Measurements from ENCODE around the gene ZSCAN2. TPM values are rescaled to one million over a fixed set of nuclear protein-coding genes. Genes with fewer than 3 reads are reported as not detected.
A peak's percentile ranks its signal among the peaks of the same experiment; 100 is the strongest.
"Not testable (repeated sequence)": the region's sequence is repeated elsewhere in the genome, so short reads cannot be mapped to it uniquely, and the experiment has no call there.

ZSCAN2 gene
- total RNA-seq, 1 donor from 2014 or later = 18.7 TPM

- ATAC-seq (ENCODE audit: low read depth) = no peak
- Mint-ChIP-seq H3K36me3 (ENCODE audit: low read depth) (peaks cover 53% of the 10 kb centered on the region), H3K9me3 (no peaks in the 10 kb centered on the region), H3K4me3 (no peak overlapping the region), H3K27me3 (no peaks in the 10 kb centered on the region), H3K27ac (no peak overlapping the region), H3K4me1 (peaks cover 27% of the 10 kb centered on the region)
- no peak for TF ChIP-seq CTCF (IDR thresholded peaks at IDR 0.05)
- DNase-seq = no peak
- intact Hi-C loops (cut with micrococcal nuclease) = no loop called here
- ChIA-PET POLR2A (interaction anchor here (1.0 kb wide), 1 partner anchor 16 kb away, joined by 4 read pairs; the partner anchor contains the start of gene WDR73), CTCF (interaction anchor here (1.6 kb wide), 1 partner anchor 39 kb away, joined by 3 read pairs; no protein-coding TSS in a partner anchor)
Observed at GRCh38 chr15:84638103-84638502, 37.3 kb downstream of the ZSCAN2 start.

- CTCF ChIA-PET; H3K4me1 Mint-ChIP-seq; DNase-seq; H3K9me3 Mint-ChIP-seq; H3K4me3 Mint-ChIP-seq; H3K27ac Mint-ChIP-seq; H3K27me3 Mint-ChIP-seq; ATAC-seq (ENCODE audit: low read depth); intact Hi-C loops (cut with micrococcal nuclease): not testable (repeated sequence)
- POLR2A ChIA-PET = interaction anchor here (0.7 to 2.4 kb wide), 2 partner anchors 10 to 74 kb away, joined by 4 to 5 read pairs; no protein-coding TSS in a partner anchor
- H3K36me3 Mint-ChIP-seq (ENCODE audit: low read depth) = peaks cover 79% of the 10 kb centered on the region
Observed at GRCh38 chr15:84641871-84642270, 41.1 kb downstream of the ZSCAN2 start.

- Mint-ChIP-seq H3K27ac (peak overlapping the region; percentile 41), H3K36me3 (ENCODE audit: low read depth) (peaks cover 84% of the 10 kb centered on the region)
- H3K9me3 Mint-ChIP-seq; H3K27me3 Mint-ChIP-seq; intact Hi-C loops (cut with micrococcal nuclease); H3K4me3 Mint-ChIP-seq; DNase-seq; H3K4me1 Mint-ChIP-seq; ATAC-seq (ENCODE audit: low read depth): not testable (repeated sequence)
- ChIA-PET CTCF (interaction anchor here (1.1 kb wide), 1 partner anchor 44 kb away, joined by 3 read pairs; no protein-coding TSS in a partner anchor), POLR2A (interaction anchor here (2.4 kb wide), 1 partner anchor 10 kb away, joined by 5 read pairs; no protein-coding TSS in a partner anchor)
Observed at GRCh38 chr15:84642640-84643039, 41.8 kb downstream of the ZSCAN2 start.

GRCh38 chr15:84643838-84644237 lies 43.0 kb downstream of the ZSCAN2 start:
- Mint-ChIP-seq H3K9me3 (no peaks in the 10 kb centered on the region), H3K27me3 (no peaks in the 10 kb centered on the region), H3K27ac (peak overlapping the region; percentile 53), H3K4me3 (no peak overlapping the region), H3K4me1 (peaks cover 5% of the 10 kb centered on the region), H3K36me3 (ENCODE audit: low read depth) (peaks cover 86% of the 10 kb centered on the region)
- ATAC-seq (ENCODE audit: low read depth) (no peak), DNase-seq (no peak)
- no peak for TF ChIP-seq CTCF (IDR thresholded peaks at IDR 0.05)
- intact Hi-C loops (cut with micrococcal nuclease) = no loop called here
- ChIA-PET CTCF (no interaction called here), POLR2A (interaction anchor here (0.6 to 2.4 kb wide), 3 partner anchors 8 to 110 kb away, joined by 4 to 5 read pairs (median 5); no protein-coding TSS in a partner anchor)

- DNase-seq = no peak
- H3K36me3 Mint-ChIP-seq (ENCODE audit: low read depth) = peaks cover 78% of the 10 kb centered on the region
- ChIA-PET POLR2A (interaction anchor here (1.6 kb wide), 1 partner anchor 9 kb away, joined by 4 read pairs; the partner anchor contains the start of gene WDR73), CTCF (no interaction called here)
- no peak overlapping the region for H3K27ac Mint-ChIP-seq
- H3K27me3 Mint-ChIP-seq = no peaks in the 10 kb centered on the region
- peaks cover 5% of the 10 kb centered on the region for H3K4me1 Mint-ChIP-seq
- TF ChIP-seq CTCF (IDR thresholded peaks at IDR 0.05) = no peak
- no peak for ATAC-seq (ENCODE audit: low read depth)
- no peaks in the 10 kb centered on the region for H3K9me3 Mint-ChIP-seq
- H3K4me3 Mint-ChIP-seq = no peak overlapping the region
- intact Hi-C loops (cut with micrococcal nuclease) = no loop called here
Observed at GRCh38 chr15:84645496-84645895, 44.7 kb downstream of the ZSCAN2 start.

GRCh38 chr15:84645997-84646396 lies 45.2 kb downstream of the ZSCAN2 start:
- ChIA-PET CTCF (no interaction called here), POLR2A (no interaction called here)
- Mint-ChIP-seq H3K27ac (no peak overlapping the region), H3K36me3 (ENCODE audit: low read depth) (peaks cover 74% of the 10 kb centered on the region), H3K9me3 (no peaks in the 10 kb centered on the region), H3K4me1 (peaks cover 5% of the 10 kb centered on the region), H3K27me3 (no peaks in the 10 kb centered on the region), H3K4me3 (no peak overlapping the region)
- intact Hi-C loops (cut with micrococcal nuclease) = no loop called here
- no peak for ATAC-seq (ENCODE audit: low read depth)
- TF ChIP-seq CTCF (IDR thresholded peaks at IDR 0.05) = no peak
- DNase-seq = no peak
